ENCODE data around the gene ORC4. TPM values are rescaled to one million over a fixed set of nuclear protein-coding genes. Genes with fewer than 3 reads are reported as not detected.

Gene ORC4
- total RNA-seq, 1 experiment from 2014 or later, result 72.9 TPM

DNA sequence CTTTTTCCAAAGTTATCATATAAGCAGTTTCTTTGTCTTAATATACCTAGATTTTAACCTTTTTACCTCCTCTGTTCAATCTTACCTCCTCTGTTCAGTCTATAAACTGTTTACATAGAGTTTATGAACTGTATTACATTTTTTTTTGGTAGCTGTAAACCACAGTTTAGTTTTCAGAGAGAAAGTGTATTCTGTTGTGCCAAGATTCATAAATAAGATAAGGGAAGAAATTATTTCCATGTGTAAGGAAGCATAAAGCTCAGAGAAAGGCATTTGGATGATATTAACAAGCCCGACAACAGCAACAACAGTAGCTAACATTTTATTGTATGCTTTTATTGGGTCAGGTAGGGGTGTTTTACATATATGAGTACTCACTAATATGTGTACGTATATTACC, 104.5 kb downstream of the ORC4 start:
- TF ChIP-seq, protein P1, sequence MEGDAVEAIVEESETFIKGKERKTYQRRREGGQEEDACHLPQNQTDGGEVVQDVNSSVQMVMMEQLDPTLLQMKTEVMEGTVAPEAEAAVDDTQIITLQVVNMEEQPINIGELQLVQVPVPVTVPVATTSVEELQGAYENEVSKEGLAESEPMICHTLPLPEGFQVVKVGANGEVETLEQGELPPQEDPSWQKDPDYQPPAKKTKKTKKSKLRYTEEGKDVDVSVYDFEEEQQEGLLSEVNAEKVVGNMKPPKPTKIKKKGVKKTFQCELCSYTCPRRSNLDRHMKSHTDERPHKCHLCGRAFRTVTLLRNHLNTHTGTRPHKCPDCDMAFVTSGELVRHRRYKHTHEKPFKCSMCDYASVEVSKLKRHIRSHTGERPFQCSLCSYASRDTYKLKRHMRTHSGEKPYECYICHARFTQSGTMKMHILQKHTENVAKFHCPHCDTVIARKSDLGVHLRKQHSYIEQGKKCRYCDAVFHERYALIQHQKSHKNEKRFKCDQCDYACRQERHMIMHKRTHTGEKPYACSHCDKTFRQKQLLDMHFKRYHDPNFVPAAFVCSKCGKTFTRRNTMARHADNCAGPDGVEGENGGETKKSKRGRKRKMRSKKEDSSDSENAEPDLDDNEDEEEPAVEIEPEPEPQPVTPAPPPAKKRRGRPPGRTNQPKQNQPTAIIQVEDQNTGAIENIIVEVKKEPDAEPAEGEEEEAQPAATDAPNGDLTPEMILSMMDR (conservative IDR thresholded peaks at IDR 0.05), result no peak
- Histone ChIP-seq H3T11ph (ENCODE audit: low read length) (no peak overlapping the region), H2BK5ac (ENCODE audit: insufficient read length, low read length) (no peak overlapping the region), H2BK15ac (ENCODE audit: low read depth, low read length) (no peak overlapping the region), H3K27ac (ENCODE audit: insufficient read length, low read depth, low read length) (no peak overlapping the region), H2BK12ac (ENCODE audit: insufficient read length, low read depth, low read length) (no peak overlapping the region), H4K5ac (ENCODE audit: insufficient read length, low read depth, low read length) (no peak overlapping the region), H4K8ac (replicated peaks; ENCODE audit: insufficient read length, low read depth, low read length) (no peak overlapping the region), H3K27me3 (ENCODE audit: insufficient read depth, low read length) (no peaks in the 10 kb centered on the region), H3K56ac (ENCODE audit: insufficient read length, low read depth, low read length) (no peak overlapping the region), H2BK20ac (ENCODE audit: low read depth, low read length, poor library complexity, severe bottlenecking) (no peak overlapping the region), H3K9ac (ENCODE audit: extremely low read depth, insufficient read length, low read length) (no peak overlapping the region), H3K18ac (ENCODE audit: insufficient read length, low read depth, low read length) (no peak overlapping the region), H3K14ac (ENCODE audit: insufficient read depth, low read length) (no peak overlapping the region), H3K79me1 (ENCODE audit: insufficient read depth, low read depth, low read length, poor library complexity, severe bottlenecking) (no peaks in the 10 kb centered on the region), H3K79me2 (ENCODE audit: insufficient read depth, low read length) (no peaks in the 10 kb centered on the region), H2BK120ac (ENCODE audit: low read depth, low read length, poor library complexity, severe bottlenecking) (no peak overlapping the region), H3K9me3 (ENCODE audit: control insufficient read depth, low read depth, low read length) (no peaks in the 10 kb centered on the region), H3K4me2 (ENCODE audit: insufficient read depth, insufficient read length, low read length) (no peak overlapping the region), H2AK5ac (ENCODE audit: insufficient read length, low read length) (no peak overlapping the region), H4K91ac (ENCODE audit: insufficient read length, low read depth, low read length) (no peak overlapping the region), H3K4me1 (ENCODE audit: insufficient read depth, low read length) (no peaks in the 10 kb centered on the region), H3K23ac (ENCODE audit: insufficient read length, low read depth, low read length) (no peak overlapping the region), H3K23me2 (ENCODE audit: insufficient read length, low read depth, low read length, poor library complexity, severe bottlenecking) (no peaks in the 10 kb centered on the region), H2AFZ (ENCODE audit: low read length) (no peak overlapping the region), H3K4ac (ENCODE audit: low read depth, low read length) (no peak overlapping the region), H4K20me1 (ENCODE audit: control insufficient read depth, insufficient read depth, insufficient read length) (no peaks in the 10 kb centered on the region)
- H3K27me3 Mint-ChIP-seq (ENCODE audit: low read depth), result no peaks in the 10 kb centered on the region
- no peak for DNase-seq
- no peaks in the 10 kb centered on the region for H3K9me3 Mint-ChIP-seq
- H3K4me1 Mint-ChIP-seq, result 0 out of 4 replicates have a peak, but pooled peaks cover 0 to 3% of the 10 kb centered on the region in 2 experiments
- no CpG with 5 or more reads among the region's 2 CpGs for WGBS (ENCODE audit: extremely low coverage, insufficient read length, low lambda C conversion rate)
- peaks cover 0 to 2% (median 2%) of the 10 kb centered on the region in 3 experiments; a peak in 6 of 7 replicates for H3K36me3 Mint-ChIP-seq (ENCODE audit: insufficient read depth in 1 of 3, low read depth in 3 of 3)
- H3K4me3 Mint-ChIP-seq, result no peak overlapping the region
- H3K27ac Mint-ChIP-seq, result no peak overlapping the region
